Measurements from ENCODE around the gene IGFBP6.
"Not testable (repeated sequence)": the region's sequence is repeated elsewhere in the genome, so short reads cannot be mapped to it uniquely, and the experiment has no call there.

- not testable (repeated sequence) for TF ChIP-seq POLR2AphosphoS5 (IDR thresholded peaks at IDR 0.05); MXI1 (conservative IDR thresholded peaks at IDR 0.05; ENCODE audit: poor library complexity, severe bottlenecking); CTCF (IDR thresholded peaks at IDR 0.05; ENCODE audit: poor library complexity, severe bottlenecking)
Measured at GRCh38 chr12:53095596-53095895, 1.9 kb upstream of the IGFBP6 start.

Measured in neural cell (in vitro differentiated cells).